ENCODE data around the gene PITX3.

PITX3 gene

GRCh38 chr10:102285133-102285532 is 43.8 kb upstream of the PITX3 start:
- in situ Hi-C loops (cut with HindIII; ENCODE audit: low pct_ligation_motif_present, low sequenced_read_pairs): no loop called here
- no peak for DNase-seq
- Histone ChIP-seq H3K27me3 (replicated peaks) (no peaks in the 10 kb centered on the region), H3K36me3 (replicated peaks) (no peaks in the 10 kb centered on the region), H3K27ac (no peak overlapping the region), H3K4me3 (ENCODE audit: low read depth, low read length) (no peak overlapping the region)
- no peak for TF ChIP-seq CTCF (IDR thresholded peaks at IDR 0.05; ENCODE audit: low read depth, low read length, missing control alignments)

- Histone ChIP-seq H3K27ac (no peak overlapping the region), H3K27me3 (replicated peaks) (no peaks in the 10 kb centered on the region), H3K36me3 (replicated peaks) (no peaks in the 10 kb centered on the region), H3K4me3 (ENCODE audit: low read depth, low read length) (no peak overlapping the region)
- DNase-seq: no peak
- in situ Hi-C loops (cut with HindIII; ENCODE audit: low pct_ligation_motif_present, low sequenced_read_pairs): no loop called here
- TF ChIP-seq CTCF (IDR thresholded peaks at IDR 0.05; ENCODE audit: low read depth, low read length, missing control alignments): no peak
These were observed 43.2 kb upstream of the PITX3 start for GRCh38 chr10:102284531-102284930.

- Histone ChIP-seq H3K4me3 (ENCODE audit: low read depth, low read length) (no peak overlapping the region), H3K27ac (no peak overlapping the region), H3K36me3 (replicated peaks) (no peaks in the 10 kb centered on the region), H3K27me3 (replicated peaks) (no peaks in the 10 kb centered on the region)
- in situ Hi-C loops (cut with HindIII; ENCODE audit: low pct_ligation_motif_present, low sequenced_read_pairs): no loop called here
- no peak for DNase-seq
- TF ChIP-seq CTCF (IDR thresholded peaks at IDR 0.05; ENCODE audit: low read depth, low read length, missing control alignments): no peak
These were observed 42.6 kb upstream of the PITX3 start for GRCh38 chr10:102283890-102284289.

- no peaks in the 10 kb centered on the region for H3K36me3 ChIP-seq (replicated peaks)
- in situ Hi-C loops (cut with HindIII; ENCODE audit: low pct_ligation_motif_present, low sequenced_read_pairs): no loop called here
- no peak overlapping the region for H3K4me3 ChIP-seq (ENCODE audit: low read depth, low read length)
- no peak for TF ChIP-seq CTCF (IDR thresholded peaks at IDR 0.05; ENCODE audit: low read depth, low read length, missing control alignments)
- no peaks in the 10 kb centered on the region for H3K27me3 ChIP-seq (replicated peaks)
- no peak overlapping the region for H3K27ac ChIP-seq
- no peak for DNase-seq
These were observed 42.2 kb upstream of the PITX3 start for GRCh38 chr10:102283488-102283887.

- no peaks in the 10 kb centered on the region for H3K36me3 ChIP-seq (replicated peaks)
- in situ Hi-C loops (cut with HindIII; ENCODE audit: low pct_ligation_motif_present, low sequenced_read_pairs): no loop called here
- H3K4me3 ChIP-seq (ENCODE audit: low read depth, low read length): no peak overlapping the region
- TF ChIP-seq CTCF (IDR thresholded peaks at IDR 0.05; ENCODE audit: low read depth, low read length, missing control alignments): no peak
- H3K27me3 ChIP-seq (replicated peaks): no peaks in the 10 kb centered on the region
- DNase-seq: no peak
- peak overlapping the region; percentile 4 for H3K27ac ChIP-seq
These were observed 39.8 kb upstream of the PITX3 start for GRCh38 chr10:102281102-102281487.

- Histone ChIP-seq H3K36me3 (replicated peaks) (no peaks in the 10 kb centered on the region), H3K27ac (peak overlapping the region; percentile 4), H3K27me3 (replicated peaks) (no peaks in the 10 kb centered on the region), H3K4me3 (ENCODE audit: low read depth, low read length) (no peak overlapping the region)
- in situ Hi-C loops (cut with HindIII; ENCODE audit: low pct_ligation_motif_present, low sequenced_read_pairs): no loop called here
- peak; percentile 6 for DNase-seq
- TF ChIP-seq CTCF (IDR thresholded peaks at IDR 0.05; ENCODE audit: low read depth, low read length, missing control alignments): no peak
These were observed 39.2 kb upstream of the PITX3 start for GRCh38 chr10:102280397-102281101.

Data from brain microvascular endothelial cell (primary cell).